A673 (cell line): ENCODE data around the gene SPTA1. TPM values are rescaled to one million over a fixed set of nuclear protein-coding genes. Genes with fewer than 3 reads are reported as not detected.

ENCODE experiments used
- BruUV-seq: library from RNA; stranded (reverse); fragments of 400-500 nt; replicated peaks from 2 replicates; lab custom pipeline; 2021; lab: Mats Ljungman, UMichigan
- CTCF ChIA-PET: fragments of 300-600 bp; sonication (Branson Sonifier 250); formaldehyde crosslinking; loops from one replicate; lab custom pipeline; 2022; ENCODE audit warnings: antibody characterized with exemption; lab: Charles Lee
- POLR2A ChIA-PET: fragments of 300-600 bp; sonication (Branson Sonifier 250); formaldehyde crosslinking; loops from one replicate; lab custom pipeline; 2022; ENCODE audit warnings: antibody characterized with exemption; ENCODE audit not compliant: low non-redundant PET; lab: Charles Lee
- DNase-seq: peaks from one replicate; pipeline ENCODE4 v3.0.0-alpha.2; 2015; ENCODE audit warnings: low spot score
- H3K27ac ChIP-seq: fragments of 200-600 bp; sonication (generic); 2 replicates; pipeline ENCODE4 v1.5.1; 2016; ENCODE audit warnings: mixed run types, low read depth, mild to moderate bottlenecking, mixed read lengths, antibody characterized with exemption, low read length; ENCODE audit not compliant: poor library complexity, severe bottlenecking
- H3K27me3 ChIP-seq: fragments of 200-600 bp; sonication (generic); replicated peaks from 2 replicates; pipeline ENCODE4 v1.6.1; 2017; ENCODE audit warnings: mixed run types, low read depth, mild to moderate bottlenecking, mixed read lengths, antibody characterized with exemption, low read length; ENCODE audit not compliant: insufficient read depth, poor library complexity
- H3K36me3 ChIP-seq: fragments of 200-600 bp; sonication (generic); 2 replicates; pipeline ENCODE4 v1.6.1; 2016; ENCODE audit warnings: mixed run types, mild to moderate bottlenecking, mixed read lengths, antibody characterized with exemption, low read length; ENCODE audit not compliant: insufficient read depth, poor library complexity, severe bottlenecking
- H3K4me1 ChIP-seq: fragments of 200-600 bp; sonication (generic); 2 replicates; pipeline ENCODE4 v1.6.1; 2017; ENCODE audit warnings: mixed run types, mild to moderate bottlenecking, mixed read lengths, antibody characterized with exemption, low read length; ENCODE audit not compliant: insufficient read depth, poor library complexity, severe bottlenecking
- H3K4me3 ChIP-seq: fragments of 200-600 bp; sonication (generic); 2 replicates; pipeline ENCODE4 v1.5.1; 2016; ENCODE audit warnings: low read depth, mixed run types, mild to moderate bottlenecking, mixed read lengths, low read length; ENCODE audit not compliant: poor library complexity, severe bottlenecking
- H3K9me3 ChIP-seq: fragments of 200-600 bp; sonication (generic); 2 replicates; pipeline ENCODE4 v1.6.1; 2016; ENCODE audit warnings: mixed run types, low read depth, mild to moderate bottlenecking, mixed read lengths, antibody characterized with exemption, low read length; ENCODE audit not compliant: poor library complexity, severe bottlenecking
- EZH2 ChIP-seq: fragments of 200-600 bp; sonication (generic); IDR thresholded peaks from 2 replicates; pipeline ENCODE4 v1.6.1; 2017; ENCODE audit warnings: borderline replicate concordance, low read depth, mild to moderate bottlenecking, mixed read lengths, antibody characterized with exemption, low read length; ENCODE audit not compliant: poor library complexity, severe bottlenecking
- intact Hi-C: fragments of 100-400 bp; cut with micrococcal nuclease; formaldehyde crosslinking; loops from one replicate; pipeline ENCODE4 v1.10.0; 2022; ENCODE audit not compliant: unreplicated experiment
- total RNA-seq: library from RNA; stranded (reverse); gene quantifications from 2 replicates; pipeline ENCODE4 v1.2.3, GENCODE V29; 2021
- TF ChIP-seq, protein P1 (sequence below): fragments of 300-800, 200-600 bp; sonication (generic); conservative IDR thresholded peaks from 2 replicates; pipeline ENCODE4 v1.5.1; 2017; ENCODE audit warnings: low read depth, mild to moderate bottlenecking, antibody characterized with exemption, low read length, moderate library complexity, mixed read lengths

SPTA1 gene
- total RNA-seq, 1 experiment from 2014 or later = not detected

DNA sequence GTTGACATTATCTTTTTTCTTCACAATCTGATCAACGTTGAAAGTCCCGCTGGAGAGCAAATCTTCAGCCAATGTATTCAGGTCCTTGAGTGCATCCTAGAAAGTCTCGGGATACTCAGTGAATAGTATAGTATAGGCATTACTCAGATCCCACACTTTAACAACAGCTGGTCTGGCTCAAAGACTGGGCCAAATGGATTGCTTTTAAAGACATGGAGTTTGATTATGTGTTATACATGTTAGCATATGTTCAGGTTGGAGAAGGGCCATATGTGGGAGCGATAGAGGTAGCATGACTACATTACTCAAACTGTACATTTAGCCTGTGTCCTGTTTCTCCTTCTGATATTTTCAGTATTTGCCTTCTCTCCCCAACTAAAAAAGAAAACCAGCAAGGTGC, 48.4 kb downstream of the SPTA1 start:
- CTCF ChIA-PET = no interaction called here
- intact Hi-C loops = no loop called here
- POLR2A ChIA-PET = no interaction called here

DNA sequence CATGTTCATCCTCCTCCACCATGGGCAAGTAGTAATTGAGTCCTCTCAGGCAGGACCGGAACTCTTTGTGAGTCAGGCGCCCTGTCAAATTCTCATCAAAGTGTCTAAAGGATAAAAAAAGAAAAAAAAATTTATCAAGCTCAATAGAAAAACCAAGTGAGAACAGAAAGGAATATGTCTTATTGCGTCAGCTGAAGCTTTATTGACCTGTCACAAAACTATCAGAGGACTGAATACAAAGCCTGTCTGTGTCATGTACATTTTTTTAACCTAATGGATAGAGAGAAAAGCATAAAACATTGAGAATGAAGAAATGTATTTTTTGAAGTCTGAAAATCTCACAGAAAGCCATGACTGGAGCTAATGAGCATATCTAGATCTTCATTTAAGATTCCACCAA, 72.8 kb downstream of the SPTA1 start:
- Histone ChIP-seq H3K27me3 (peaks cover 4% of the 10 kb centered on the region), H3K9me3 (no peaks in the 10 kb centered on the region), H3K36me3 (no peaks in the 10 kb centered on the region), H3K4me1 (no peaks in the 10 kb centered on the region), H3K4me3 (no peak overlapping the region), H3K27ac (no peak overlapping the region)
- POLR2A ChIA-PET = no interaction called here
- CTCF ChIA-PET = interaction anchor here (0.7 kb wide), 1 partner anchor 165 kb away, joined by 3 read pairs; no protein-coding TSS in a partner anchor
- DNase-seq = no peak
- intact Hi-C loops = no loop called here
- TF ChIP-seq, protein P1, sequence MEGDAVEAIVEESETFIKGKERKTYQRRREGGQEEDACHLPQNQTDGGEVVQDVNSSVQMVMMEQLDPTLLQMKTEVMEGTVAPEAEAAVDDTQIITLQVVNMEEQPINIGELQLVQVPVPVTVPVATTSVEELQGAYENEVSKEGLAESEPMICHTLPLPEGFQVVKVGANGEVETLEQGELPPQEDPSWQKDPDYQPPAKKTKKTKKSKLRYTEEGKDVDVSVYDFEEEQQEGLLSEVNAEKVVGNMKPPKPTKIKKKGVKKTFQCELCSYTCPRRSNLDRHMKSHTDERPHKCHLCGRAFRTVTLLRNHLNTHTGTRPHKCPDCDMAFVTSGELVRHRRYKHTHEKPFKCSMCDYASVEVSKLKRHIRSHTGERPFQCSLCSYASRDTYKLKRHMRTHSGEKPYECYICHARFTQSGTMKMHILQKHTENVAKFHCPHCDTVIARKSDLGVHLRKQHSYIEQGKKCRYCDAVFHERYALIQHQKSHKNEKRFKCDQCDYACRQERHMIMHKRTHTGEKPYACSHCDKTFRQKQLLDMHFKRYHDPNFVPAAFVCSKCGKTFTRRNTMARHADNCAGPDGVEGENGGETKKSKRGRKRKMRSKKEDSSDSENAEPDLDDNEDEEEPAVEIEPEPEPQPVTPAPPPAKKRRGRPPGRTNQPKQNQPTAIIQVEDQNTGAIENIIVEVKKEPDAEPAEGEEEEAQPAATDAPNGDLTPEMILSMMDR = no peak
- no peak for TF ChIP-seq EZH2
- no TSS peak for BruUV-seq

More for the DNA sequence above, 48.4 kb downstream of the SPTA1 start:
- TF ChIP-seq, protein P1 = no peak
- no peak for TF ChIP-seq EZH2
- Histone ChIP-seq H3K36me3 (no peaks in the 10 kb centered on the region), H3K27me3 (no peaks in the 10 kb centered on the region), H3K4me3 (no peak overlapping the region), H3K27ac (no peak overlapping the region), H3K9me3 (no peaks in the 10 kb centered on the region), H3K4me1 (no peaks in the 10 kb centered on the region)
- no TSS peak for BruUV-seq
- DNase-seq = no peak

GRCh38 chr1:158611916-158612315, 74.6 kb downstream of the SPTA1 start:
- POLR2A ChIA-PET = interaction anchor here (0.6 kb wide), 1 partner anchor 8 kb away, joined by 3 read pairs; no protein-coding TSS in a partner anchor
- no peaks in the 10 kb centered on the region for H3K4me1 ChIP-seq

More at GRCh38 chr1:158611916-158612315, 74.6 kb downstream of the SPTA1 start:
- TF ChIP-seq, protein P1 = no peak
- TF ChIP-seq EZH2 = no peak
- H3K9me3 ChIP-seq = no peaks in the 10 kb centered on the region
- BruUV-seq = no TSS peak
- H3K36me3 ChIP-seq = no peaks in the 10 kb centered on the region
- CTCF ChIA-PET = no interaction called here
- H3K27me3 ChIP-seq = peaks cover 4% of the 10 kb centered on the region
- DNase-seq = no peak
- intact Hi-C loops = no loop called here
- no peak overlapping the region for H3K27ac ChIP-seq
- no peak overlapping the region for H3K4me3 ChIP-seq
